ENCODE data around the gene INHA.

GRCh38 chr2:219560893-219561178 lies 11.3 kb upstream of the INHA start:
- TF ChIP-seq NRF1 (IDR thresholded peaks at IDR 0.05; ENCODE audit: low read depth, low read length) (no peak), JUND (IDR thresholded peaks at IDR 0.05) (no peak), GATA2 (CRISPR knock-in tag; IDR thresholded peaks at IDR 0.05) (no peak)
